Measurements from ENCODE around the gene SPATA18.
"Not testable (repeated sequence)": the region's sequence is repeated elsewhere in the genome, so short reads cannot be mapped to it uniquely, and the experiment has no call there.

SPATA18 gene

DNA sequence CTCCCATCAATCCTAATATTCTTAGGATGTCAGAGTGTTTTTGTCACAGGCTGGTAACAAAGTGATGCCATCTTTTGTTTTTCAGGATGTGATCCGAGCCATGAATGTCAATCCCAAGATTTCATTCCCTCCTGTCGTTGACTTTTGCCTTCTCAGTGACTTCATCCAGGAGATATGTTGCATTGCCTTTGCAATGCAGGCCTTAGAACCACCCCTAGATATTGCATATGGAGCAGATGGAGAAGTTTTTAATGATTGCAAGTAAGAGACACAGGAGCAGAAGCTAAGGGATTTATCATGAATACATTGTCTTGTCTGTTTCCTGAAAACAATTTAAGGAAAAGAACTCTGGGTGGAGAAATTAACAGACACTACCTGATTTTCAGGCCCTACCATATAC is 28.6 kb downstream of the SPATA18 start:
- TF ChIP-seq ARNT (IDR thresholded peaks at IDR 0.05) = no peak
- TF ChIP-seq TARDBP (IDR thresholded peaks at IDR 0.05) = no peak
- TF ChIP-seq FOXK2 (IDR thresholded peaks at IDR 0.05) = no peak
- no peak for TF ChIP-seq FOXM1 (IDR thresholded peaks at IDR 0.05; ENCODE audit: borderline replicate concordance)
- TF ChIP-seq HDGF (IDR thresholded peaks at IDR 0.05; ENCODE audit: borderline replicate concordance) = no peak
- TF ChIP-seq CTBP1 (IDR thresholded peaks at IDR 0.05; ENCODE audit: borderline replicate concordance) = no peak
- no peak for TF ChIP-seq SP1 (IDR thresholded peaks at IDR 0.05)
- TF ChIP-seq FOXA1 (IDR thresholded peaks at IDR 0.05) = no peak
- TF ChIP-seq L3MBTL2 (conservative IDR thresholded peaks at IDR 0.05) = no peak
- no peak for TF ChIP-seq ELF4 (IDR thresholded peaks at IDR 0.05)
- TF ChIP-seq SUZ12 (IDR thresholded peaks at IDR 0.05) = no peak
- CTCF ChIA-PET = interaction anchor here (0.7 kb wide), 1 partner anchor 21 kb away, joined by 3 read pairs; no protein-coding TSS in a partner anchor
- POLR2A ChIA-PET = no interaction called here
- no peak for DNase-seq (ENCODE audit: extremely low spot score)

- TF ChIP-seq ELF4 (IDR thresholded peaks at IDR 0.05) (no peak), BHLHE40 (IDR thresholded peaks at IDR 0.05; ENCODE audit: borderline replicate concordance) (no peak), ZNF384 (IDR thresholded peaks at IDR 0.05) (no peak), ARNT (IDR thresholded peaks at IDR 0.05) (no peak), SP1 (IDR thresholded peaks at IDR 0.05) (no peak)
- TF ChIP-seq, protein P1, sequence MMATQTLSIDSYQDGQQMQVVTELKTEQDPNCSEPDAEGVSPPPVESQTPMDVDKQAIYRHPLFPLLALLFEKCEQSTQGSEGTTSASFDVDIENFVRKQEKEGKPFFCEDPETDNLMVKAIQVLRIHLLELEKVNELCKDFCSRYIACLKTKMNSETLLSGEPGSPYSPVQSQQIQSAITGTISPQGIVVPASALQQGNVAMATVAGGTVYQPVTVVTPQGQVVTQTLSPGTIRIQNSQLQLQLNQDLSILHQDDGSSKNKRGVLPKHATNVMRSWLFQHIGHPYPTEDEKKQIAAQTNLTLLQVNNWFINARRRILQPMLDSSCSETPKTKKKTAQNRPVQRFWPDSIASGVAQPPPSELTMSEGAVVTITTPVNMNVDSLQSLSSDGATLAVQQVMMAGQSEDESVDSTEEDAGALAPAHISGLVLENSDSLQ (IDR thresholded peaks at IDR 0.05) = no peak
- CTCF ChIA-PET = no interaction called here
- DNase-seq (ENCODE audit: extremely low spot score) = no peak
- POLR2A ChIA-PET = no interaction called here
Measured at GRCh38 chr4:52081216-52081615, 30.1 kb downstream of the SPATA18 start.

DNA sequence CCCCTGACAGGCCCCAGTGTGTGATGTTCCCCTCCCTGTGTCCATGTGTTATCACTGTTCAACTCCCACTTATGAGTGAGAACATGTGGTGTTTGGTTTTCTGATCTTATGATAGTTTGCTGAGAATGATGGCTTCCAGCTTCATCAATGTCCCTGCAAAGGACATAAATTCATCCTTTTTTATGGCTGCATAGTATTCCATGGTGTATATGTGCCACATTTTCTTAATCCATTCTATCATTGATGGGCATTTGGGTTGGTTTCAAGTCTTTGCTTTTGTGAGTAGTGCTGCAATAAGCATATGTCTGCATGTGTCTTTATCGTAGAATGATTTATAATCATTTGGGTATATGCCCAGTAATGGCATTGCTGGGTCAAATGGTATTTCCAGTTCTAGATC is 35.3 kb downstream of the SPATA18 start:
- POLR2A ChIA-PET; DNase-seq (ENCODE audit: extremely low spot score); CTCF ChIA-PET: not testable (repeated sequence)

DNA sequence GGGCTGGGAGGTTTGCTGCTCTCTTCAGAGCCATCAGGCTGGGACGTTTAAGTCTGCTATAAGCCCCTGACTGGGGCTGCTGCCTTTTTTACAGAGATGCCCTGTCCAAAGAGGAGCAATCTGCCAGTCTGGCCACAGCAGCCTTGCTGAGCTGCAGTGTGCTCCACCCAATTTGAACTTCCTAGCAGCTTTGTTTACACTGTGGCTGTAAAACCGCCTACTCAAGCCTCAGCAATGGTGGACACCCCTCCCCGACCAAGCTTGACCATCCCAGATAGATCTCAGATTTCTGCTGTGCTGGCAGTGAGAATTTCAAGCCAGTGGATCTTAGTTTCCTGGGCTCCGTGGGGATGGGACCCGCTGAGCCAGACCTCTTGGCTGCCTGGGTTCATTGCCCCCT is 40.7 kb downstream of the SPATA18 start:
- POLR2A ChIA-PET = no interaction called here
- no peak for DNase-seq (ENCODE audit: extremely low spot score)
- TF ChIP-seq ARNT (IDR thresholded peaks at IDR 0.05) = no peak
- TF ChIP-seq BHLHE40 (IDR thresholded peaks at IDR 0.05; ENCODE audit: borderline replicate concordance) = no peak
- no peak for TF ChIP-seq CTBP1 (IDR thresholded peaks at IDR 0.05; ENCODE audit: borderline replicate concordance)
- TF ChIP-seq ZNF384 (IDR thresholded peaks at IDR 0.05) = no peak
- TF ChIP-seq HDGF (IDR thresholded peaks at IDR 0.05; ENCODE audit: borderline replicate concordance) = no peak
- TF ChIP-seq NFRKB (IDR thresholded peaks at IDR 0.05) = no peak
- no peak for TF ChIP-seq FOXK2 (IDR thresholded peaks at IDR 0.05)
- TF ChIP-seq L3MBTL2 (conservative IDR thresholded peaks at IDR 0.05) = no peak
- TF ChIP-seq TARDBP (IDR thresholded peaks at IDR 0.05) = no peak
- TF ChIP-seq SUZ12 (IDR thresholded peaks at IDR 0.05) = no peak
- TF ChIP-seq LEF1 (IDR thresholded peaks at IDR 0.05; ENCODE audit: borderline replicate concordance) = no peak
- TF ChIP-seq FOXM1 (IDR thresholded peaks at IDR 0.05; ENCODE audit: borderline replicate concordance) = no peak
- TF ChIP-seq ELF4 (IDR thresholded peaks at IDR 0.05) = no peak
- no peak for TF ChIP-seq SP1 (IDR thresholded peaks at IDR 0.05)
- TF ChIP-seq FOXA1 (IDR thresholded peaks at IDR 0.05) = no peak
- TF ChIP-seq, protein P1 (IDR thresholded peaks at IDR 0.05) = no peak
- CTCF ChIA-PET = interaction anchor here (0.5 kb wide), 1 partner anchor 74 kb away, joined by 3 read pairs; no protein-coding TSS in a partner anchor

DNA sequence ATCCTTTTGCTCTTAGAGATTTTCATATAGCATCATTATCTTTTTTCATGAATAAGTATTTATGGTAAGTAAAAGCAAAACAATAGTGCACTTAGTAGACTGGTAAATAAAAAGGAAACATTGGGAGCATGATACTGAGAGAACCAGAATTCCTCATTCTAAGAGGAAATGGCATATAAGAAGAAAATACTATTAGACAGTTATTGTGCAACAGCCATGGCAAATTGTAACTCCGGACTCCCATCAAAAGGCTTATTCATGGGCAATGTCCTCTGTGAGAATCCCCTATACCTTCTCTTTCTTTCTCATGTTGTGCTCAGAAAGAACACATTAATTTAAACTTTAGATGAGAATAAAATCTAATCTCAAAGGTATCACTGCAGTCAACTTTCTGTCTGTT is 42.4 kb downstream of the SPATA18 start:
- TF ChIP-seq, protein P1 (IDR thresholded peaks at IDR 0.05) = no peak
- TF ChIP-seq NFRKB (IDR thresholded peaks at IDR 0.05) (no peak), ELF4 (IDR thresholded peaks at IDR 0.05) (no peak), BHLHE40 (IDR thresholded peaks at IDR 0.05; ENCODE audit: borderline replicate concordance) (no peak), ARNT (IDR thresholded peaks at IDR 0.05) (no peak), L3MBTL2 (conservative IDR thresholded peaks at IDR 0.05) (no peak), SP1 (IDR thresholded peaks at IDR 0.05) (no peak), FOXK2 (IDR thresholded peaks at IDR 0.05) (no peak), TARDBP (IDR thresholded peaks at IDR 0.05) (no peak), FOXM1 (IDR thresholded peaks at IDR 0.05; ENCODE audit: borderline replicate concordance) (no peak), SUZ12 (IDR thresholded peaks at IDR 0.05) (no peak), ZNF384 (IDR thresholded peaks at IDR 0.05) (no peak), LEF1 (IDR thresholded peaks at IDR 0.05; ENCODE audit: borderline replicate concordance) (no peak), CTBP1 (IDR thresholded peaks at IDR 0.05; ENCODE audit: borderline replicate concordance) (no peak), FOXA1 (IDR thresholded peaks at IDR 0.05) (no peak), HDGF (IDR thresholded peaks at IDR 0.05; ENCODE audit: borderline replicate concordance) (no peak)
- CTCF ChIA-PET = no interaction called here
- POLR2A ChIA-PET = no interaction called here
- no peak for DNase-seq (ENCODE audit: extremely low spot score)

GRCh38 chr4:52094376-52095145 is 43.5 kb downstream of the SPATA18 start:
- POLR2A ChIA-PET = interaction anchor here (1.0 kb wide), 1 partner anchor 10 kb away, joined by 3 read pairs; no protein-coding TSS in a partner anchor
- CTCF ChIA-PET = no interaction called here
- no peak for DNase-seq (ENCODE audit: extremely low spot score)
- TF ChIP-seq FOXM1 (IDR thresholded peaks at IDR 0.05; ENCODE audit: borderline replicate concordance) (no peak), SUZ12 (IDR thresholded peaks at IDR 0.05) (no peak), HDGF (IDR thresholded peaks at IDR 0.05; ENCODE audit: borderline replicate concordance) (no peak), FOXK2 (IDR thresholded peaks at IDR 0.05) (no peak), ARNT (IDR thresholded peaks at IDR 0.05) (no peak), L3MBTL2 (conservative IDR thresholded peaks at IDR 0.05) (no peak), ZNF384 (IDR thresholded peaks at IDR 0.05) (no peak), BHLHE40 (IDR thresholded peaks at IDR 0.05; ENCODE audit: borderline replicate concordance) (no peak), ELF4 (IDR thresholded peaks at IDR 0.05) (no peak), TARDBP (IDR thresholded peaks at IDR 0.05) (no peak), SP1 (IDR thresholded peaks at IDR 0.05) (no peak), CTBP1 (IDR thresholded peaks at IDR 0.05; ENCODE audit: borderline replicate concordance) (no peak), NFRKB (IDR thresholded peaks at IDR 0.05) (no peak), LEF1 (IDR thresholded peaks at IDR 0.05; ENCODE audit: borderline replicate concordance) (no peak), FOXA1 (IDR thresholded peaks at IDR 0.05) (no peak)
- TF ChIP-seq, protein P1 (IDR thresholded peaks at IDR 0.05) = no peak
